ENCODE results near the gene ARPC1B.

Gene ARPC1B

DNA sequence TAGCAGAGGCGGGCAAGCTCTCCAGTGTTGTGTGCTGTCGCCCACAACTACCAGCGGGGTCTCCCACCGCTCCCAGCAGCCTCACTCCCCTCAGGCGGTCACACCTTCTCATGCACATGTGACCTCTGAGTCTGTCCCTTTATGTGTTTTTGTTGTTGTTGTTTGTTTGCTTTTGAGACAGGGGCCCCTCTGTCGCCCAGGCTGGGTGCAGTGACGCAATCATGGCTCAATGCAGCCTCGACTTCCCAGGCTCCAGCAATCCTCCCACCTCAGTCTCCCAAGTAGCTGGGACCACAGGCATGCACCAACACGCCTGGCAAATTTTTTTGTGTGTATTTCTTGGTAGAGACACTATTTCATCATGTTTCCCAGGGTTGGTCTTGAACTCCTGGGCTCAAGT lies 65.7 kb downstream of the ARPC1B start:
- in situ Hi-C loops (cut with MboI; ENCODE audit: low sequenced_read_pairs), result no loop called here
